Erythroblast (primary cell): Measurements from ENCODE around the gene AREG.
"Not testable (repeated sequence)": the region's sequence is repeated elsewhere in the genome, so short reads cannot be mapped to it uniquely, and the experiment has no call there.

Source experiments
- DNase-seq, 2 experiments: peaks; one replicate each; lab custom pipeline; 2025; lab: John Stamatoyannopoulos, UW
- GATA1 ChIP-seq: IDR thresholded peaks from 2 replicates; pipeline ENCODE4 v1.6.1; 2011; ENCODE audit warnings: low read depth, mild to moderate bottlenecking, control low read depth, low read length, moderate library complexity
- POLR2A ChIP-seq: IDR thresholded peaks from 2 replicates; pipeline ENCODE4 v1.6.1; 2011; ENCODE audit warnings: mild to moderate bottlenecking, low read length

AREG gene

GRCh38 chr4:74444891-74445642 lies at the start of gene AREG:
AREG (plus strand) TSS chr4:74445136; CDS start chr4:74445346, 210 bp downstream.
- DNase-seq, result peak; percentile 78 to 86
- TF ChIP-seq GATA1 (no peak), POLR2A (peak; percentile 68)

- DNase-seq, result no peak
Observed at GRCh38 chr4:74395633-74396032, 49.3 kb upstream of the AREG start.

GRCh38 chr4:74397748-74398426 lies 47.0 kb upstream of the AREG start:
- DNase-seq, result peak; percentile 15 to 37

More at GRCh38 chr4:74395633-74396032, 49.3 kb upstream of the AREG start:
- TF ChIP-seq GATA1 (no peak), POLR2A (no peak)

GRCh38 chr4:74398894-74399589 lies 45.9 kb upstream of the AREG start:
- DNase-seq, result not testable (repeated sequence)

More at GRCh38 chr4:74397748-74398426, 47.0 kb upstream of the AREG start:
- TF ChIP-seq GATA1 (no peak), POLR2A (no peak)

GRCh38 chr4:74400395-74400794 lies 44.5 kb upstream of the AREG start:
- DNase-seq, result no peak
- TF ChIP-seq GATA1 (no peak), POLR2A (no peak)

GRCh38 chr4:74402692-74403456 lies 42.1 kb upstream of the AREG start:
- no peak for DNase-seq
- TF ChIP-seq GATA1 (no peak), POLR2A (no peak)

GRCh38 chr4:74407891-74408290 lies 37.0 kb upstream of the AREG start:
- no peak for DNase-seq
- TF ChIP-seq GATA1, result no peak
- no peak for TF ChIP-seq POLR2A

- DNase-seq, result no peak
- TF ChIP-seq POLR2A (no peak), GATA1 (no peak)
Observed at GRCh38 chr4:74408639-74409038, 36.3 kb upstream of the AREG start.

- TF ChIP-seq POLR2A (no peak), GATA1 (no peak)
- no peak for DNase-seq
Observed at GRCh38 chr4:74410272-74410671, 34.7 kb upstream of the AREG start.

- DNase-seq, result no peak
- no peak for TF ChIP-seq GATA1
- no peak for TF ChIP-seq POLR2A
Observed at GRCh38 chr4:74412225-74412624, 32.7 kb upstream of the AREG start.

- TF ChIP-seq POLR2A, result no peak
- no peak for TF ChIP-seq GATA1
- no peak for DNase-seq
Observed at GRCh38 chr4:74413265-74413664, 31.7 kb upstream of the AREG start.

GRCh38 chr4:74414149-74414809 lies 30.7 kb upstream of the AREG start:
- no peak for TF ChIP-seq POLR2A
- TF ChIP-seq GATA1, result no peak
- no peak for DNase-seq

- DNase-seq, result no peak
- TF ChIP-seq GATA1 (no peak), POLR2A (no peak)
Observed at GRCh38 chr4:74415602-74416300, 29.2 kb upstream of the AREG start.
